Fibroblast of skin of scalp (primary cell): ENCODE results near the gene DGAT2L6.
"Not testable (repeated sequence)": the region's sequence is repeated elsewhere in the genome, so short reads cannot be mapped to it uniquely, and the experiment has no call there.

ENCODE experiments used
- DNase-seq: peaks from one replicate; pipeline ENCODE4 v3.0.0-alpha.2; 2013

Gene DGAT2L6

GRCh38 chrX:70201732-70202131 lies 24.4 kb downstream of the DGAT2L6 start:
- no peak for DNase-seq

GRCh38 chrX:70208479-70208878 lies 31.2 kb downstream of the DGAT2L6 start:
- DNase-seq, result no peak

- DNase-seq, result not testable (repeated sequence)
Observed at GRCh38 chrX:70209570-70209969, 32.3 kb downstream of the DGAT2L6 start.

- DNase-seq, result no peak
Observed at GRCh38 chrX:70219938-70220764, 42.9 kb downstream of the DGAT2L6 start.

GRCh38 chrX:70226048-70226447 lies 48.8 kb downstream of the DGAT2L6 start:
- DNase-seq, result no peak

- no peak for DNase-seq
Observed at GRCh38 chrX:70226687-70227086, 49.4 kb downstream of the DGAT2L6 start.

- DNase-seq, result no peak
Observed at GRCh38 chrX:70231666-70232065, 54.4 kb downstream of the DGAT2L6 start.

- no peak for DNase-seq
Observed at GRCh38 chrX:70234355-70234754, 57.1 kb downstream of the DGAT2L6 start, which contains the start of gene AWAT1. Gene AWAT1, plus strand, starts transcription at chrX:70234655. Its CDS starts 41 bp downstream, at chrX:70234696.

GRCh38 chrX:70240751-70241150 lies 63.5 kb downstream of the DGAT2L6 start:
- no peak for DNase-seq

- no peak for DNase-seq
Observed at GRCh38 chrX:70241501-70241900, 64.2 kb downstream of the DGAT2L6 start.

GRCh38 chrX:70243601-70244000 lies 66.3 kb downstream of the DGAT2L6 start:
- not testable (repeated sequence) for DNase-seq

- no peak for DNase-seq
Observed at GRCh38 chrX:70244881-70245280, 67.6 kb downstream of the DGAT2L6 start.

GRCh38 chrX:70247252-70247651 lies 70.0 kb downstream of the DGAT2L6 start:
- no peak for DNase-seq

- no peak for DNase-seq
Observed at GRCh38 chrX:70252491-70252890, 75.2 kb downstream of the DGAT2L6 start.

GRCh38 chrX:70253377-70254062 lies 76.2 kb downstream of the DGAT2L6 start:
- no peak for DNase-seq

GRCh38 chrX:70254063-70254400 lies 76.7 kb downstream of the DGAT2L6 start:
- DNase-seq, result no peak

GRCh38 chrX:70254909-70255308 lies 77.6 kb downstream of the DGAT2L6 start:
- no peak for DNase-seq
